ENCODE results near the gene RASAL2.

GRCh38 chr1:178502856-178503255 lies 409.0 kb downstream of the RASAL2 start:
- no peak for TF ChIP-seq POLR2A (IDR thresholded peaks at IDR 0.05)
- TF ChIP-seq POLR2AphosphoS5 (IDR thresholded peaks at IDR 0.05), result no peak
